ENCODE results near the gene POLD3. TPM values are rescaled to one million over a fixed set of nuclear protein-coding genes. Genes with fewer than 3 reads are reported as not detected.

Gene POLD3
- total RNA-seq, 6 experiments from 2014 or later: 10.1 to 17.5 (median 15.3) TPM

- TF ChIP-seq CTCF (IDR thresholded peaks at IDR 0.05): no peak
- Mint-ChIP-seq H3K4me1 (ENCODE audit: low read depth) (peaks cover 14% of the 10 kb centered on the region), H3K27ac (no peak overlapping the region)
Measured at GRCh38 chr11:74680703-74681531, 88.5 kb downstream of the POLD3 start.

GRCh38 chr11:74681686-74682651 is 89.6 kb downstream of the POLD3 start:
- H3K27me3 Mint-ChIP-seq (ENCODE audit: insufficient read depth): peaks cover 2% of the 10 kb centered on the region; the same call in 1 of the 2 replicates

More at GRCh38 chr11:74680703-74681531, 88.5 kb downstream of the POLD3 start:
- Mint-ChIP-seq H3K36me3 (ENCODE audit: low read depth) (no peaks in the 10 kb centered on the region), H3K9me3 (no peaks in the 10 kb centered on the region), H3K4me3 (no peak overlapping the region), H3K27me3 (ENCODE audit: insufficient read depth) (peaks cover 2% of the 10 kb centered on the region; the same call in 1 of the 2 replicates)
- no peak for DNase-seq

GRCh38 chr11:74682731-74683278 is 90.4 kb downstream of the POLD3 start:
- H3K4me3 Mint-ChIP-seq: 0 out of 2 replicates have a peak overlapping the region, but pooled peaks have one; percentile 17
- H3K9me3 Mint-ChIP-seq: no peaks in the 10 kb centered on the region
- no peaks in the 10 kb centered on the region for H3K36me3 Mint-ChIP-seq (ENCODE audit: low read depth)
- H3K4me1 Mint-ChIP-seq (ENCODE audit: low read depth): peaks cover 32% of the 10 kb centered on the region
- TF ChIP-seq CTCF (IDR thresholded peaks at IDR 0.05): no peak
- peaks cover 2% of the 10 kb centered on the region; the same call in 1 of the 2 replicates for H3K27me3 Mint-ChIP-seq (ENCODE audit: insufficient read depth)
- H3K27ac Mint-ChIP-seq: no peak overlapping the region
- DNase-seq: no peak

More at GRCh38 chr11:74681686-74682651, 89.6 kb downstream of the POLD3 start:
- H3K4me3 Mint-ChIP-seq: no peak overlapping the region
- H3K4me1 Mint-ChIP-seq (ENCODE audit: low read depth): peaks cover 24% of the 10 kb centered on the region
- H3K9me3 Mint-ChIP-seq: no peaks in the 10 kb centered on the region
- no peak overlapping the region for H3K27ac Mint-ChIP-seq
- no peak for TF ChIP-seq CTCF (IDR thresholded peaks at IDR 0.05)
- no peak for DNase-seq
- no peaks in the 10 kb centered on the region for H3K36me3 Mint-ChIP-seq (ENCODE audit: low read depth)

- Mint-ChIP-seq H3K27me3 (ENCODE audit: insufficient read depth) (peaks cover 4% of the 10 kb centered on the region), H3K27ac (no peak overlapping the region), H3K4me1 (ENCODE audit: low read depth) (peaks cover 38% of the 10 kb centered on the region), H3K36me3 (ENCODE audit: low read depth) (no peaks in the 10 kb centered on the region), H3K9me3 (no peaks in the 10 kb centered on the region), H3K4me3 (peak overlapping the region; percentile 41; the same call in 1 of the 2 replicates)
- TF ChIP-seq CTCF (IDR thresholded peaks at IDR 0.05): peak; percentile 74
- no peak for DNase-seq
Measured at GRCh38 chr11:74683279-74683871, 91.0 kb downstream of the POLD3 start.
